Bronchial epithelial cell (primary cell): ENCODE results near the gene MORC3. TPM values are rescaled to one million over a fixed set of nuclear protein-coding genes. Genes with fewer than 3 reads are reported as not detected.
"Not testable (repeated sequence)": the region's sequence is repeated elsewhere in the genome, so short reads cannot be mapped to it uniquely, and the experiment has no call there.

ENCODE experiments used
- DNase-seq: peaks from one replicate; pipeline ENCODE4 v3.0.0-alpha.2; 2010; ENCODE audit warnings: low read depth
- FAIRE-seq: peaks from 2 replicates; lab custom pipeline; 2011; peaks lifted over from hg19 to GRCh38; lab: Jason Lieb, UNC
- H3K27me3 ChIP-seq: 2 replicates; pipeline ENCODE4 v1.5.1; 2011; ENCODE audit warnings: low read length; ENCODE audit not compliant: control insufficient read depth, insufficient read depth
- H3K36me3 ChIP-seq: 2 replicates; pipeline ENCODE4 v1.5.1; 2011; ENCODE audit warnings: low read length; ENCODE audit not compliant: control insufficient read depth, insufficient read depth
- H3K4me3 ChIP-seq: 2 replicates; pipeline ENCODE4 v1.5.1; 2011; ENCODE audit warnings: mild to moderate bottlenecking, low read depth, low read length, control low read depth
- total RNA-seq: library from RNA; depleted of rRNA; stranded (reverse); fragments of >200 nt; gene quantifications from 2 replicates; pipeline ENCODE4 v1.2.1, GENCODE V29; 2014
- TF ChIP-seq, protein P1 (sequence below): IDR thresholded peaks from 2 replicates; pipeline ENCODE4 v1.5.1; 2011; ENCODE audit warnings: mild to moderate bottlenecking, moderate library complexity, low read length, control low read depth, inconsistent platforms; ENCODE audit not compliant: insufficient read depth, severe bottlenecking

The MORC3 gene
- total RNA-seq, 1 donor from 2014 or later = 60.8 TPM

GRCh38 chr21:36381841-36382589, 62.0 kb downstream of the MORC3 start:
- peak; percentile 16 for DNase-seq
- no peak for FAIRE-seq

DNA sequence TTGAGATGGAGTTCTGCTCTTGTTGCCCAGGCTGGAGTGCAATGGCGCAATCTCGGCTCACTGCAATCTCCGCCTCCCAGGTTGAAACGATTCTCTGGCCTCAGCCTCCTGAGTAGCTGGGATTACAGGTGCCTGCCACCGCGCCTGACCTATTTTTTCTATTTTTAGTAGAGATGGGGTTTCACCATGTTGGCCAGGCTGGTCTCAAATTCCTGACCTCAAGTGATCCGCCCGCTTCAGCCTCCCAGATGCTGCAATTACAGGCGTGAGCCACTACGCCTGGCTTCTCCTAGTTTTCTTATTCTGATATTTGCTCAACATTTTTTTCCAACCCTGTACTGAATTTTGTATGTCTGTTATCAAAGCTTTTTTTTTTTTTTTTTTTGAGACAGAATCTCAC, 62.7 kb downstream of the MORC3 start:
- FAIRE-seq, DNase-seq, H3K27me3 ChIP-seq, H3K36me3 ChIP-seq, H3K4me3 ChIP-seq: not testable (repeated sequence)

More at GRCh38 chr21:36381841-36382589, 62.0 kb downstream of the MORC3 start:
- Histone ChIP-seq H3K27me3 (no peaks in the 10 kb centered on the region), H3K4me3 (no peak overlapping the region), H3K36me3 (no peaks in the 10 kb centered on the region)
- TF ChIP-seq, protein P1, sequence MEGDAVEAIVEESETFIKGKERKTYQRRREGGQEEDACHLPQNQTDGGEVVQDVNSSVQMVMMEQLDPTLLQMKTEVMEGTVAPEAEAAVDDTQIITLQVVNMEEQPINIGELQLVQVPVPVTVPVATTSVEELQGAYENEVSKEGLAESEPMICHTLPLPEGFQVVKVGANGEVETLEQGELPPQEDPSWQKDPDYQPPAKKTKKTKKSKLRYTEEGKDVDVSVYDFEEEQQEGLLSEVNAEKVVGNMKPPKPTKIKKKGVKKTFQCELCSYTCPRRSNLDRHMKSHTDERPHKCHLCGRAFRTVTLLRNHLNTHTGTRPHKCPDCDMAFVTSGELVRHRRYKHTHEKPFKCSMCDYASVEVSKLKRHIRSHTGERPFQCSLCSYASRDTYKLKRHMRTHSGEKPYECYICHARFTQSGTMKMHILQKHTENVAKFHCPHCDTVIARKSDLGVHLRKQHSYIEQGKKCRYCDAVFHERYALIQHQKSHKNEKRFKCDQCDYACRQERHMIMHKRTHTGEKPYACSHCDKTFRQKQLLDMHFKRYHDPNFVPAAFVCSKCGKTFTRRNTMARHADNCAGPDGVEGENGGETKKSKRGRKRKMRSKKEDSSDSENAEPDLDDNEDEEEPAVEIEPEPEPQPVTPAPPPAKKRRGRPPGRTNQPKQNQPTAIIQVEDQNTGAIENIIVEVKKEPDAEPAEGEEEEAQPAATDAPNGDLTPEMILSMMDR = no peak

DNA sequence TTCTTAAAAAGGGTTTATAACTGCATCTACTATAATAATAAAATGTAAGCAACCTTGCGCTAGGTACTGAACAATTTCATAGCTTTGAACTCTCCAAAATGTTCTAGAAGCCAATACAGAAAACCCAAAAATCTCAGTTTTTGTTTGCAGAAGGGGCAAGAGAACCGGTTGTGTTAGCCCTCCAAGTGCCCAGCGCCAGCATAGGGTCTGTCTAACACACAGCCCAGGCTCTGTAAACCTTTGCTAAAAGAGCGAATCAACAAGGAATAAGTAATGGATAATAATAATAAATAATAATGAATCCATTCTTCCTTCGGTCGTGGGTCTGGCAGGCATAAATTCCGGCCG, 64.9 kb downstream of the MORC3 start:
- TF ChIP-seq, protein P1 = no peak
- FAIRE-seq = no peak
- no peak for DNase-seq
- H3K36me3 ChIP-seq = no peaks in the 10 kb centered on the region
- peak overlapping the region; percentile 51 for H3K4me3 ChIP-seq
- H3K27me3 ChIP-seq = no peaks in the 10 kb centered on the region

DNA sequence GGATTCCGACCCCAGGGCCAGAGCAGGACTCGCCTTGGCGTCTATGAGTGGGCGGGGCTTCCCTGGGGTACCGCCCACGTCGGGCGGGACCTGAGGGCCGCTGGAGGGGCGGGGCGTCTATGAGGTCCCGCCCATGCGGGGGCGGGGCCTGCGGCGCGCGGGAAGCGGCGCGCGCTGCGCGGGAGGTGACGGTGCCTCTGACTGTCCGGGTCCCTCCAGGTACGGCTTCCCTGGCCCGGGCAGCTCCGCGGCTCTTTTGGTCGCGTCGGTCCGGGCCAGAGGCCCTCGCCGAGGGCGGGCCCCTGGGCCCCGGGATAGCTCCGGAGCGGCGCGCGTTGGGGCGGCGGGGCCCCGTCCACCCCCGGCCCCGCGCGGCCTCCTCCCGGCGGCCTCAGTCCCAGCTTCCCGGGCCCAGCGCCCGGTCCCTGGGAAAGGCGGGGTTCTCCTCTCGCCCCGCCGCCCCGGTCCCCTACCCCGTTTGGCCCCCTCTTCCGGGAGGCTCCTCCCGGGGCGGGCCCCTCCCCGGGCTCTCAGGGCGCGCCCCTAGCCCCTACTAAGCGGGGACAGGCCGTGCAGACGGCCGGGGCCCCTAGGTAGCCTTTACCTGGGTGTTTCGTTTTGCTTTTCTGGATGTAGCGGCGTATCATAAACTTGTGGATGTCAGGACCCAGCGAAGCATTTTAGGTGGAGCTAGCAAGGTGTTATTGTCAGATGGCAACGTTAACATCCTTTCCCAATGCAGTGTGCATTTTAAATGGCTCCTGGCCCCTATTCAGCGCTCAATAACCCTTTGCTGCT, 65.4 kb downstream of the MORC3 start, which contains the start of gene CHAF1B:
CHAF1B (plus strand) TSS at position 160 of the 798 bp plus-strand sequence. CDS start 745 bp downstream, outside the sequence.
- DNase-seq (peak; percentile 59), FAIRE-seq (no peak)
- H3K4me3 ChIP-seq = peak within 1 kb of the TSS; percentile 51
- H3K36me3 ChIP-seq = no peaks in the 10 kb centered on the region
- no peaks in the 10 kb centered on the region for H3K27me3 ChIP-seq
- TF ChIP-seq, protein P1 = no peak

GRCh38 chr21:36386031-36386642, 66.1 kb downstream of the MORC3 start:
- Histone ChIP-seq H3K27me3 (no peaks in the 10 kb centered on the region), H3K4me3 (peak overlapping the region; percentile 51), H3K36me3 (no peaks in the 10 kb centered on the region)
- DNase-seq (no peak), FAIRE-seq (no peak)
- TF ChIP-seq, protein P1 = no peak

- no peaks in the 10 kb centered on the region for H3K27me3 ChIP-seq
- no peak overlapping the region for H3K4me3 ChIP-seq
- no peak for DNase-seq
- TF ChIP-seq, protein P1 = no peak
- no peak for FAIRE-seq
- H3K36me3 ChIP-seq = no peaks in the 10 kb centered on the region
Measured at GRCh38 chr21:36388096-36388495, 68.1 kb downstream of the MORC3 start.
